ENCODE data around the gene DAW1.

DNA sequence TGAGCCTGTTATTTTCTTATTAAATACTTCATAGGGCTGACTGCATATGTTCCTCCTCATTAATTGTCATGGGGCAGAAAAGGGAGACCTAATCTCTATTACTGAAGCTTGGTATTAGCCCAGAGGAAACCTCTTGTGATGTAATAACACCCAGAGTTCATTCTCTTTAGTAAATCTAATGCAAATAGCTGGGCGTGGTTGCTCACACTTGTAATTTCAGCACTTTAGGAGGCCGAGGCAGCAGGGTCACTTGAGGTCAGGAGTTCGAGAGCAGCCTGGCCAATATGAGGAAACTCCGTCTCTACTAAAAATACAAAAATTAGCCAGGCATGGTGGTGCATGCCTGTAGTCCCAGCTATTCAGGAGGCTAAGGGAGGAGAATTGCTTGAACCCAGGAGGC is 14.7 kb downstream of the DAW1 start:
- no peak for TF ChIP-seq EGR1 (IDR thresholded peaks at IDR 0.05; ENCODE audit: low read depth in 2 of 2)
- TF ChIP-seq, protein P1, sequence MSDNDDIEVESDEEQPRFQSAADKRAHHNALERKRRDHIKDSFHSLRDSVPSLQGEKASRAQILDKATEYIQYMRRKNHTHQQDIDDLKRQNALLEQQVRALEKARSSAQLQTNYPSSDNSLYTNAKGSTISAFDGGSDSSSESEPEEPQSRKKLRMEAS (IDR thresholded peaks at IDR 0.05) = no peak
- TF ChIP-seq RAD21 (IDR thresholded peaks at IDR 0.05) = no peak
